ENCODE data around the gene FOXK2. TPM values are rescaled to one million over a fixed set of nuclear protein-coding genes. Genes with fewer than 3 reads are reported as not detected.
"Not testable (repeated sequence)": the region's sequence is repeated elsewhere in the genome, so short reads cannot be mapped to it uniquely, and the experiment has no call there.

Gene FOXK2
- total RNA-seq, 4 donors from 2014 or later = 15.9 to 70.9 (median 42.7) TPM

GRCh38 chr17:82570277-82570676 is 50.7 kb downstream of the FOXK2 start:
- Histone ChIP-seq H3K9me3 (no peaks in the 10 kb centered on the region), H3K36me3 (no peaks in the 10 kb centered on the region), H3K27ac (no peak overlapping the region), H3K27me3 (no peaks in the 10 kb centered on the region), H3K4me3 (no peak overlapping the region), H3K4me1 (peaks cover 0 to 7% of the 10 kb centered on the region in 2 donors)
- DNase-seq = no peak
- TF ChIP-seq CTCF (IDR thresholded peaks at IDR 0.05) = no peak
- TF ChIP-seq POLR2A (IDR thresholded peaks at IDR 0.05) = no peak
- intact Hi-C loops (cut with DNase I; ENCODE audit: low total_unique reads) = no loop called here

- Histone ChIP-seq H3K9me3 (no peaks in the 10 kb centered on the region), H3K4me3 (no peak overlapping the region), H3K36me3 (no peaks in the 10 kb centered on the region), H3K4me1 (peaks cover 0 to 7% of the 10 kb centered on the region in 2 donors), H3K27me3 (no peaks in the 10 kb centered on the region), H3K27ac (no peak overlapping the region)
- TF ChIP-seq POLR2A (IDR thresholded peaks at IDR 0.05) = no peak
- DNase-seq = no peak
- intact Hi-C loops (cut with DNase I; ENCODE audit: low total_unique reads) = no loop called here
Measured at GRCh38 chr17:82571855-82572254, 52.3 kb downstream of the FOXK2 start.

- Histone ChIP-seq H3K27me3 (no peaks in the 10 kb centered on the region), H3K27ac (no peak overlapping the region), H3K36me3 (no peaks in the 10 kb centered on the region), H3K4me3 (no peak overlapping the region), H3K9me3 (no peaks in the 10 kb centered on the region), H3K4me1 (no peaks in the 10 kb centered on the region)
- no peak for TF ChIP-seq CTCF (IDR thresholded peaks at IDR 0.05)
- no peak for TF ChIP-seq POLR2A (IDR thresholded peaks at IDR 0.05)
- DNase-seq = no peak
- intact Hi-C loops (cut with DNase I; ENCODE audit: low total_unique reads) = no loop called here
Measured at GRCh38 chr17:82574041-82574440, 54.5 kb downstream of the FOXK2 start.

- H3K4me3 ChIP-seq; H3K36me3 ChIP-seq; DNase-seq; intact Hi-C loops (cut with DNase I; ENCODE audit: low total_unique reads); H3K27me3 ChIP-seq; H3K9me3 ChIP-seq; H3K27ac ChIP-seq; H3K4me1 ChIP-seq: not testable (repeated sequence)
Measured at GRCh38 chr17:82575581-82576221, 56.2 kb downstream of the FOXK2 start.

GRCh38 chr17:82577300-82577699 is 57.8 kb downstream of the FOXK2 start:
- H3K36me3 ChIP-seq = no peaks in the 10 kb centered on the region
- no peak for DNase-seq
- H3K27ac ChIP-seq = no peak overlapping the region
- H3K4me1 ChIP-seq = no peaks in the 10 kb centered on the region
- no peaks in the 10 kb centered on the region for H3K9me3 ChIP-seq
- H3K27me3 ChIP-seq = no peaks in the 10 kb centered on the region
- TF ChIP-seq CTCF (IDR thresholded peaks at IDR 0.05) (no peak), POLR2A (IDR thresholded peaks at IDR 0.05) (no peak)
- intact Hi-C loops (cut with DNase I; ENCODE audit: low total_unique reads) = no loop called here
- no peak overlapping the region for H3K4me3 ChIP-seq

- DNase-seq; H3K4me3 ChIP-seq; H3K27ac ChIP-seq; H3K27me3 ChIP-seq; H3K4me1 ChIP-seq; H3K36me3 ChIP-seq; H3K9me3 ChIP-seq; intact Hi-C loops (cut with DNase I; ENCODE audit: low total_unique reads): not testable (repeated sequence)
Measured at GRCh38 chr17:82579969-82580368, 60.4 kb downstream of the FOXK2 start.

- no peaks in the 10 kb centered on the region for H3K36me3 ChIP-seq
- no peaks in the 10 kb centered on the region for H3K27me3 ChIP-seq
- intact Hi-C loops (cut with DNase I; ENCODE audit: low total_unique reads) = no loop called here
- TF ChIP-seq POLR2A (IDR thresholded peaks at IDR 0.05) = no peak
- TF ChIP-seq CTCF (IDR thresholded peaks at IDR 0.05) = no peak
- DNase-seq = no peak
- no peaks in the 10 kb centered on the region for H3K9me3 ChIP-seq
- H3K27ac ChIP-seq = no peak overlapping the region
- H3K4me3 ChIP-seq = no peak overlapping the region
- no peaks in the 10 kb centered on the region for H3K4me1 ChIP-seq
Measured at GRCh38 chr17:82582213-82582612, 62.7 kb downstream of the FOXK2 start.

Data from uterus (tissue), 4 donors.